NOMO-1 treated with DMSO at 0.1 percent for 48 hours (cell line): Measurements from ENCODE around the gene PCDHB2.
"Not testable (repeated sequence)": the region's sequence is repeated elsewhere in the genome, so short reads cannot be mapped to it uniquely, and the experiment has no call there.

Source experiments
- DNase-seq: peaks from one replicate; lab custom pipeline; 2025; ENCODE audit not compliant: unreplicated experiment; lab: John Stamatoyannopoulos, UW

Gene PCDHB2

GRCh38 chr5:141135718-141136266 lies 41.4 kb downstream of the PCDHB2 start:
- no peak for DNase-seq

- DNase-seq = not testable (repeated sequence)
These were observed 42.9 kb downstream of the PCDHB2 start for GRCh38 chr5:141137346-141137745.
